H1 (cell line): ENCODE measurements around the gene TPST2.

Experiments
- EZH2 ChIP-seq: fragments of 200-600 bp; sonication (generic); IDR thresholded peaks from 2 replicates; pipeline ENCODE4 v1.7.1; 2012; ENCODE audit warnings: low read depth, mild to moderate bottlenecking, moderate library complexity, low read length, inconsistent platforms; ENCODE audit not compliant: severe bottlenecking
- GABPA ChIP-seq: IDR thresholded peaks from 2 replicates; pipeline ENCODE4 v1.6.1; 2011; ENCODE audit warnings: mild to moderate bottlenecking, low read length, moderate library complexity, borderline replicate concordance; ENCODE audit not compliant: insufficient read depth
- HDAC2 ChIP-seq, 2 experiments: fragments of 300-600 bp in 1 of 2; sonication (generic) in 1 of 2; IDR thresholded peaks; 2 replicates each; pipeline ENCODE4 v1.6.1; 2011 to 2012; ENCODE audit warnings: low read depth in 2 of 2, low read length in 2 of 2, mild to moderate bottlenecking in 2 of 2, moderate library complexity in 2 of 2, borderline replicate concordance in 1 of 2, inconsistent platforms in 1 of 2
- JUN ChIP-seq: IDR thresholded peaks from 2 replicates; pipeline ENCODE4 v1.6.1; 2011; ENCODE audit warnings: low read depth, mild to moderate bottlenecking, improper control_type of control experiment, low read length
- POLR2A ChIP-seq, 2 experiments: IDR thresholded peaks; 1 replicate in 1 of 2; 2 replicates in 1 of 2; pipeline ENCODE4 v1.6.1; 2011; ENCODE audit warnings: low read depth in 2 of 2, low read length in 2 of 2, mild to moderate bottlenecking in 2 of 2; ENCODE audit errors: control extremely low read depth in 1 of 2
- RAD21 ChIP-seq, 2 experiments: IDR thresholded peaks in 1 of 2; conservative IDR thresholded peaks in 1 of 2; 2 replicates each; pipeline ENCODE4 v1.6.1; 2011; ENCODE audit warnings: low read depth in 2 of 2, low read length in 2 of 2, improper control_type of control experiment in 1 of 2, inconsistent platforms in 1 of 2, mild to moderate bottlenecking in 1 of 2, moderate library complexity in 1 of 2
- RBBP5 ChIP-seq: IDR thresholded peaks from 2 replicates; pipeline ENCODE4 v1.7.1; 2012; ENCODE audit warnings: low read depth, mild to moderate bottlenecking, inconsistent platforms, low read length, moderate library complexity, borderline replicate concordance
- RNF2 ChIP-seq: fragments of 200-900, 300-1000 bp; sonication (generic); IDR thresholded peaks from 2 replicates; pipeline ENCODE4 v1.7.1; 2016; ENCODE audit warnings: borderline replicate concordance, low read depth, mild to moderate bottlenecking, antibody characterized with exemption, low read length; ENCODE audit not compliant: poor library complexity, severe bottlenecking; ENCODE audit errors: missing control alignments
- SIN3A ChIP-seq, 2 experiments: IDR thresholded peaks in 1 of 2; conservative IDR thresholded peaks in 1 of 2; 2 replicates each; pipeline ENCODE4 v1.6.1; 2011 to 2012; ENCODE audit warnings: low read length in 2 of 2, improper control_type of control experiment in 1 of 2, low read depth in 1 of 2, mild to moderate bottlenecking in 1 of 2
- SP1 ChIP-seq: IDR thresholded peaks from 2 replicates; pipeline ENCODE4 v1.6.1; 2011; ENCODE audit warnings: low read depth, low read length
- TEAD4 ChIP-seq: IDR thresholded peaks from 2 replicates; pipeline ENCODE4 v1.6.1; 2012; ENCODE audit warnings: low read depth, low read length, inconsistent platforms, mixed read lengths
- YY1 ChIP-seq: IDR thresholded peaks from 2 replicates; pipeline ENCODE4 v1.6.1; 2011; ENCODE audit warnings: low read depth, mild to moderate bottlenecking, low read length
- TF ChIP-seq, protein P1 (sequence below), 3 experiments: IDR thresholded peaks; 1 replicate in 2 of 3; 2 replicates in 1 of 3; pipeline versions ENCODE4 v1.5.1 to v1.6.1; 2011; ENCODE audit warnings: low read length in 3 of 3, mild to moderate bottlenecking in 3 of 3, inconsistent platforms in 2 of 3, low read depth in 1 of 3, moderate library complexity in 1 of 3; ENCODE audit not compliant: insufficient read depth in 1 of 3; ENCODE audit errors: control extremely low read depth in 1 of 3
- TF ChIP-seq, protein P2 (sequence below): IDR thresholded peaks from 2 replicates; pipeline ENCODE4 v1.6.1; 2012; ENCODE audit warnings: inconsistent platforms

DNA sequence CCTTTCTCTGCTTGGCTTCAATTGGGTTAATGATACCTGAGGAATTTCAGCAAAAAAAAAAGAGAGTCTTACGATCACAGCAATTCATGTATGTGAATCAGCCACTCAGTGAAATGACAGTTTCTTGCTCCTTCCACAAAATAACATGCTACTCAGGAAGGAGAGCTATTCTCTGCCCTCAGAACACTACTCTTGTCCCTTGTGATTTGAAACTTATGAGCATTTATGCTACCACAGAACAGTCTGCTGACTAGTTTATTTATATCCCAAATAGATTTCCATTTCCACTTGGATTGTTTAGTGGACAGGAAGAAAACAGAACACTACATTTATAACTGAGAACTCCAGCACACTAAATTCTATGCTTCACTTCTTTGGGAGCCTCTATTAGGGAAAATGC is 86.2 kb downstream of the TPST2 start:
- no peak for TF ChIP-seq POLR2A (IDR thresholded peaks at IDR 0.05; ENCODE audit: control extremely low read depth in 1 of 2, low read depth in 2 of 2, low read length in 2 of 2)
- TF ChIP-seq, protein P1, sequence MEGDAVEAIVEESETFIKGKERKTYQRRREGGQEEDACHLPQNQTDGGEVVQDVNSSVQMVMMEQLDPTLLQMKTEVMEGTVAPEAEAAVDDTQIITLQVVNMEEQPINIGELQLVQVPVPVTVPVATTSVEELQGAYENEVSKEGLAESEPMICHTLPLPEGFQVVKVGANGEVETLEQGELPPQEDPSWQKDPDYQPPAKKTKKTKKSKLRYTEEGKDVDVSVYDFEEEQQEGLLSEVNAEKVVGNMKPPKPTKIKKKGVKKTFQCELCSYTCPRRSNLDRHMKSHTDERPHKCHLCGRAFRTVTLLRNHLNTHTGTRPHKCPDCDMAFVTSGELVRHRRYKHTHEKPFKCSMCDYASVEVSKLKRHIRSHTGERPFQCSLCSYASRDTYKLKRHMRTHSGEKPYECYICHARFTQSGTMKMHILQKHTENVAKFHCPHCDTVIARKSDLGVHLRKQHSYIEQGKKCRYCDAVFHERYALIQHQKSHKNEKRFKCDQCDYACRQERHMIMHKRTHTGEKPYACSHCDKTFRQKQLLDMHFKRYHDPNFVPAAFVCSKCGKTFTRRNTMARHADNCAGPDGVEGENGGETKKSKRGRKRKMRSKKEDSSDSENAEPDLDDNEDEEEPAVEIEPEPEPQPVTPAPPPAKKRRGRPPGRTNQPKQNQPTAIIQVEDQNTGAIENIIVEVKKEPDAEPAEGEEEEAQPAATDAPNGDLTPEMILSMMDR (IDR thresholded peaks at IDR 0.05; ENCODE audit: control extremely low read depth in 1 of 3, insufficient read depth in 1 of 3, low read depth in 1 of 3, low read length in 3 of 3), result no peak
- TF ChIP-seq EZH2, result no peak
- no peak for TF ChIP-seq SIN3A (conservative IDR thresholded peaks at IDR 0.05 in 1 of 2, IDR thresholded peaks at IDR 0.05 in 1 of 2; ENCODE audit: low read depth in 1 of 2, low read length in 2 of 2)
- TF ChIP-seq HDAC2 (IDR thresholded peaks at IDR 0.05; ENCODE audit: borderline replicate concordance in 1 of 2, low read depth in 2 of 2, low read length in 2 of 2), result no peak
- no peak for TF ChIP-seq SP1
- no peak for TF ChIP-seq JUN
- TF ChIP-seq, protein P2, sequence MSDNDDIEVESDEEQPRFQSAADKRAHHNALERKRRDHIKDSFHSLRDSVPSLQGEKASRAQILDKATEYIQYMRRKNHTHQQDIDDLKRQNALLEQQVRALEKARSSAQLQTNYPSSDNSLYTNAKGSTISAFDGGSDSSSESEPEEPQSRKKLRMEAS, result no peak
- no peak for TF ChIP-seq TEAD4
- no peak for TF ChIP-seq GABPA
- no peak for TF ChIP-seq RBBP5
- no peak for TF ChIP-seq RNF2
- no peak for TF ChIP-seq RAD21 (IDR thresholded peaks at IDR 0.05 in 1 of 2, conservative IDR thresholded peaks at IDR 0.05 in 1 of 2; ENCODE audit: low read depth in 2 of 2, low read length in 2 of 2)
- TF ChIP-seq YY1, result no peak
